HG03469 (cell line): ENCODE data around the gene NR1H3.
A peak's percentile ranks its signal among the peaks of the same experiment; 100 is the strongest.

ENCODE experiments used
- ATAC-seq: cut with Tn5 transposase; IDR thresholded peaks from one replicate; pipeline ENCODE4 v1.9.1; 2021; ENCODE audit warnings: mild to moderate bottlenecking, moderate library complexity, moderate number of reproducible peaks; ENCODE audit not compliant: unreplicated experiment

NR1H3 gene

DNA sequence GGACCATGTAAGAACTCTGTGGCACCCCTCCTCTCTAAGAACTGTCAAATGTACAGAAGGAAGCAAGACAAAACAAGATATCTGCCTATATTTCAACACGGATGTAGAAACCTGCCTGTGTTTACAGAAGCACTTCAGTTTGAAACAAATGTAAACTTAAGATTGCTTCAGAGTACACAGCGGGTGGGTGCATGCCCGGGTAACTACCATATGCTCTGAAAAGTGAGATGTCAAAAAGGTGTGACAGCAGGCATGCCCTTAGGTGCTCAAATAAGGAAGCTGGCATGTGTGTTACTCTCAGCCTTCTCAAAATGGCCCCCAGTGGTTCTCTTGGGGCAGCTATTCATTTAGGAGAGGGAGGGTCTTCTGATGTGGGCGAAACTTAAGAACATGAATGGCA lies 14.3 kb upstream of the NR1H3 start:
- ATAC-seq: no peak

- ATAC-seq: no peak
Measured at GRCh38 chr11:47244448-47245350, 13.1 kb upstream of the NR1H3 start.

DNA sequence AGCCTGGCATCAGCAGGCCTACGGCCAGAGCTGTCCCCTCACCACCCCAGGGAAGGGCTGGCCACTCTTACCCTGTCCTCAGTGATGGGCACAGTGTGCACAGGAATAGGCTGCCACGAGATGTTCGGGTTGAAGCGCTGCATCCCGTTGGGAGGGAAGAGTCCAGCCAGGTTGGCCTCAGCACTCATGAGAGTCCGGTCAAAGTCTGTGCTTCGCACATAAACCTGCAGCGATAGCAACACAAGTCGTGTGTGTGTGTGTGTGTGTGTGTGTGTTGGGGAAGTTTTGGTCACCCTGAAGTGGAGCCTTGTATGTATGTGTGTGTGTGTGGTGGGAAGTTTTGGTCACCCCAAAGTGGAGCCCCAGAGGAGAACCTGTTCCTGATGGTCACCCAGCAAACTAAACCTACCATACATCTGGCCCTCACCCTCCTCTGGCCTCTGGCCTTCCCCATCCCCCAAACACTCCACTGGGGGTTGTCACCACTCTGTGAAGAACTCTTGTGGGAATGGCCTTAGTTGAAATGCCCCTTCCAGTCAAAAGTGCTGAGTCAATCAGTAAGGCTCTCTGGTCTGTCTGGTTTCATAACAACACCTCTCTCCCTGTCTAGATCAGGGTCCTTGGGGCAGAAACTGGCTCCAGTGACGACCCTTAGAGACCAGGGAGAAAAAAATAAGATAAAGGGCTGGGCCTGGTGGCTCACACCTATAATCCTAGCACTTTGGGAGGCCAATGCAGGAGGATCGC lies 12.0 kb upstream of the NR1H3 start:
- ATAC-seq: no peak

- ATAC-seq: no peak
Measured at GRCh38 chr11:47247502-47247901, 10.3 kb upstream of the NR1H3 start.

- ATAC-seq: no peak
Measured at GRCh38 chr11:47248304-47248663, 9.5 kb upstream of the NR1H3 start.

- peak; percentile 81 for ATAC-seq
Measured at GRCh38 chr11:47248664-47249377, 9.0 kb upstream of the NR1H3 start, which contains the start of gene ACP2. Gene ACP2 (minus strand): TSS chr11:47248814. CDS start chr11:47248789, 25 bp downstream.

GRCh38 chr11:47249378-47249715 lies 8.4 kb upstream of the NR1H3 start:
- no peak for ATAC-seq

DNA sequence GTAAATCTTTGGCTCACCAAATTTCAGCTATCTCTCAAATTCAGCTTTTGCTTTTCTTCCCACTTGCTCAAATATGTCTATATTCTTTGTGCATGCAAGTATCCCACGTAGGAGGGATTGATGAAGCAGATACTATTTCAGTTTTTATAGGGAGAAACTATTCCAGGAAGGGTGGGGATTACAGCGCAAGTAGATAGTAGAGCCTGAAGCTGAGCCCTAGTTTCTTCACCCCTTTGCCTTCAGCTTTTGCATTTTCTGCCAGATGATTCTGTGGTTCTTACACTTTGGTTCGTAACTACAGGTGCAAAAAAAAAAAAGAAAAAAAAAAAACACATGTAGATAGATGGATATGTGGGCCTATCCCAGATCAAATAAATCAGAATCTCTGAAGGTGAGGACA lies 6.0 kb upstream of the NR1H3 start:
- no peak for ATAC-seq

GRCh38 chr11:47253660-47254059 lies 4.1 kb upstream of the NR1H3 start:
- ATAC-seq: no peak

DNA sequence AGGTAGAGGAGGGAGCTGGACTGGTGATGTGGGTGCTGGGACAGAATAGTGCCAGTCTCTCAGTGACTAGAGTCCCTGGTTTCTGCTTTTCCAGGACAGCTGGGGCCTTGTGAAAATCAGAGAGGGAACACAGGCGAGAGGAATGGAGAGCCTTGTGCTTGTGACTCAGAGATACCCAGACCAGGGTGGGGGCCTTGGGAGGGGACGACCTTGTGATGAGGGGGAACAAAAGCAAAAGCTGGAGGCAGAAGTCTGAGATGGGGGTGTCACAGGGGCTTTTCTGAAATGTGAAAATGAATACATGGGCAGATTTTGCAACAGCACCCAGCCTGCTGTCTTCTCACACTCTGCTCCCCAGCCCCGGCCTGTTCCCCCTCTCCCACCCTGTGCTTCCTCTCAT lies 3.4 kb upstream of the NR1H3 start:
- no peak for ATAC-seq

DNA sequence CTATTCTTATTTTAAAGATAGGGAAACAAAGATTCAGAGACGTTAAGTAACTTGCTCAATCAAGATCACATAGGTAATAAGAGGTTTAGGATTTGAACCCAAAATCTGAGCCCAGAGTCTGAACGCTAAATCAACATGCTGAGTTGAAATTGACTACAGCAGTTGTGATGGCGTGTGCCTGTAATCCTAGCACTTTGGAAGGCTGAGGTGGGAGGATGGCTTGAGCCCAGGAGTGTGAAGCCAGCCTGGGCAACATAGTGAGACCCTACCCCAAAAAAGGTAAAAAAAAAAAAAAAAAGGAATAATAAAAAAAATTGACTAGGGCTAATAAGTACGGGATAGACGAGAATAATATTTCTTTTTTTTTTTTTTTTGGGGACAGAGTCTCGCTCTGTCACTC lies 1.4 kb upstream of the NR1H3 start:
- no peak for ATAC-seq

- no peak for ATAC-seq
Measured at GRCh38 chr11:47257177-47257516, 649 bp upstream of the NR1H3 start.

DNA sequence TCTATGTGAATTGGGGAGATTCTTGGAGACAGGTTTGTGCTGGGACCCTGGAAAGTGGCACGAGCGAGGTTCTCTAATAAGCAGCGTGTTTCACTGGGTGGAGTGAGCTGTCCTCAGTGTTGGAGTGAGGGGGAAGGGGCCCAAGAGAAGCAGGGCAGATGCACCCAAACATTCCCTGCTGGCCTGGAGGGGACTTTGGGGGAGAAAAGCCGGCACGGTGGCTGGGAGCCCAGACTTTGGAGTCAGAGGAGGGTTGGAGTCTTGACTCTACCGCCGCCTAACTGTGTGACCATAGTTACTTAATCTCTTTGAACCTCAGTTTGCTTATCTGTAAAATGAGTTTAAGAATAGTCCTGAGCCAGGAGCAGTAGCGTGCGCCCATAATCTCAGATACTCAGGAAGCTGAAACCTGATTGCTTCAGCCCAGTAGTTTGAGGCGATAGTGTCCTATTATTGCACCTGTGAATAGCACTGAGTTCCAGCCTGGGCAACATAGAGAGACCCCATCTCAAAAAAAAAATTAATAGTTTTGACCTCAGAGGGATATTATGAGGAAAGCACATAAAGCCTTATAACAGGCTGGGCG lies 614 bp downstream of the NR1H3 start:
- ATAC-seq: no peak

DNA sequence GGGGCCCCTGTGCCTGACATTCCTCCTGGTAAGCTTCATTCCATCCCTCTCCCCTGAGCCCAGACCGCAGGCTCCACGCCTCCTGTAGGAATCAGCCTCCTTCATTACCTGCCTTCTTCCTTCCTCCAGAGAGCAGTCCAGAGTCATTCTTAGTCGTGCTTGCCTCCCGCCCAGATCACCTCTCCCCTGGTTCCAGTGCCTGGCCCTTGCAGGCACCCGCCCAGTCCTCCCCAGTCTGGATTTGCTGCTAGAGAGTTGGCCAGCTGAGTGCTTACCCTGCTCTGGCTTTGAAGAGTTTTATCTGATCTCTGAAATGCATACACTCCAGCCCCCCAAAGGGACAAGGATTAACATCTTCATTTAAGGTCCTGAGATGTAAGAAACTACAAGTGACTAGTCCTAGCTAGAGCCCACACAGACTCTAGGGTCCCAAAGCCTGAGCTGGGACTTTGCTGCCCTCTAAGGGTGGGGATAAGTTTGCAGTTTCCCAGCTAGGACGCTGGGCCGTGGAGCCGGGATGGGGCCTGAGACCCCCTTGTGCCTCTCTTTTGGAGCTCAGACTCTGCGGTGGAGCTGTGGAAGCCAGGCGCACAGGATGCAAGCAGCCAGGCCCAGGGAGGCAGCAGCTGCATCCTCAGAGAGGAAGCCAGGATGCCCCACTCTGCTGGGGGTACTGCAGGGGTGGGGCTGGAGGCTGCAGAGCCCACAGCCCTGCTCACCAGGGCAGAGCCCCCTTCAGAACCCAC lies 1.6 kb downstream of the NR1H3 start:
- ATAC-seq: peak; percentile 42

DNA sequence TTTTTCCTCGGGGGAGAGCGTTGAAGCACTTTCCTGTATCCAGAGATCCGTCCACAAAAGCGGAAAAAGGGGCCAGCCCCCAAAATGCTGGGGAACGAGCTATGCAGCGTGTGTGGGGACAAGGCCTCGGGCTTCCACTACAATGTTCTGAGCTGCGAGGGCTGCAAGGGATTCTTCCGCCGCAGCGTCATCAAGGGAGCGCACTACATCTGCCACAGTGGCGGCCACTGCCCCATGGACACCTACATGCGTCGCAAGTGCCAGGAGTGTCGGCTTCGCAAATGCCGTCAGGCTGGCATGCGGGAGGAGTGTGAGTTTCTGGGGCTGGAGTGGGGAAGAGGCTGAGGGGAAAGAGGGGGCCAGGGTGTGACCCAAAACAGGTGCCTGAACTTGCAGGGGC lies 2.6 kb downstream of the NR1H3 start:
- ATAC-seq: no peak

DNA sequence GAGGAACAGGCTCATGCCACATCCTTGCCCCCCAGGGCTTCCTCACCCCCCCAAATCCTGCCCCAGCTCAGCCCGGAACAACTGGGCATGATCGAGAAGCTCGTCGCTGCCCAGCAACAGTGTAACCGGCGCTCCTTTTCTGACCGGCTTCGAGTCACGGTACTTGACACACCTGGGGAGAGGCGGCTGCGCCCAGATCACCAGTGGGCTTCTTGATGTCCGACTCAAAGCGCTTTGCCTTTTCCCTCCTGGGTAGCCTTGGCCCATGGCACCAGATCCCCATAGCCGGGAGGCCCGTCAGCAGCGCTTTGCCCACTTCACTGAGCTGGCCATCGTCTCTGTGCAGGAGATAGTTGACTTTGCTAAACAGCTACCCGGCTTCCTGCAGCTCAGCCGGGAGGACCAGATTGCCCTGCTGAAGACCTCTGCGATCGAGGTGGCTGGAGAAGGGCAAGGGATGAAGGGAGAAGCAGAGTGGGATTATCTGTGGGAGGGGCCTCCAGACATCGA lies 3.5 kb downstream of the NR1H3 start:
- no peak for ATAC-seq

DNA sequence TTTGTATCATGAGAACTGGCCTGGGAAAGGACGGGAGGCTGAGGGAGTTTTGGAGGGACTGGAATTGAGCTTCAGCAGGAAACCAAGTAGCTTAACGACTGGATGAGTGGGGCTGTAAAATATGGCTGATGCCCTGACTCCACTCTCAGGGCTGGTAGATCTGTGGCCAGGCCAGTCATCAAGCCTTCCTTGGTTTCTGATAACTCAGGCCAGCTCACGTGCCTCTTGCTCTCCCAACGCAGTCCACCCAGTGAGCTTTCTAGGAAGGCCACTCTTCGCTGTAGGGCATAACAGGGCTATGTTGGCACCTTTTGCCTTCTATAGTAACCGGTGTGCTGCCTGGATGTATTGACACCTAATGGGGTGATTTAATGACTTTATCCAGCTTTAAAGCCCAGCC lies 6.3 kb downstream of the NR1H3 start:
- no peak for ATAC-seq

GRCh38 chr11:47264521-47264920 lies 6.7 kb downstream of the NR1H3 start:
- no peak for ATAC-seq

- no peak for ATAC-seq
Measured at GRCh38 chr11:47267876-47268275, 10.1 kb downstream of the NR1H3 start.

- no peak for ATAC-seq
Measured at GRCh38 chr11:47268448-47269001, 10.7 kb downstream of the NR1H3 start.
